ENCODE results near the gene SERP2. TPM values are rescaled to one million over a fixed set of nuclear protein-coding genes. Genes with fewer than 3 reads are reported as not detected.
A peak's percentile ranks its signal among the peaks of the same experiment; 100 is the strongest.

The SERP2 gene
- total and polyA plus RNA-seq, 9 of the 15 experiments (the other 6 are each of a cell fraction or from before 2014, with no cell fraction given), result 0.13 TPM; not detected in 8

- TF ChIP-seq ID3 (CRISPR knock-in tag; IDR thresholded peaks at IDR 0.05) (no peak), ID3 (tag; IDR thresholded peaks at IDR 0.05) (no peak), HMG20A (CRISPR knock-in tag; conservative IDR thresholded peaks at IDR 0.05) (no peak), IFI16 (CRISPR knock-in tag; IDR thresholded peaks at IDR 0.05) (no peak), TCF3 (CRISPR knock-in tag; IDR thresholded peaks at IDR 0.05) (peak; percentile 97), ZNF408 (CRISPR knock-in tag; IDR thresholded peaks at IDR 0.05; ENCODE audit: low read depth) (no peak), SAP30 (IDR thresholded peaks at IDR 0.05; ENCODE audit: borderline replicate concordance, insufficient read depth, low read depth, low read length, poor library complexity, severe bottlenecking) (no peak), MBD2 (IDR thresholded peaks at IDR 0.05; ENCODE audit: borderline replicate concordance, low read depth) (0 out of 2 replicates have a peak, but pooled peaks have one; percentile 28), RUNX1 (IDR thresholded peaks at IDR 0.05; ENCODE audit: low read depth) (0 out of 2 replicates have a peak, but pooled peaks have one; percentile 70), CHCHD3 (CRISPR knock-in tag; IDR thresholded peaks at IDR 0.05) (no peak), ESRRB (CRISPR knock-in tag; IDR thresholded peaks at IDR 0.05; ENCODE audit: borderline replicate concordance) (no peak), USF2 (CRISPR knock-in tag; IDR thresholded peaks at IDR 0.05) (no peak), BCL6 (CRISPR knock-in tag; IDR thresholded peaks at IDR 0.05) (no peak), KAT2B (IDR thresholded peaks at IDR 0.05; ENCODE audit: low read depth, low read length) (no peak), ZFP36 (IDR thresholded peaks at IDR 0.05; ENCODE audit: low read depth, low read length, partially characterized antibody) (no peak), PCBP1 (IDR thresholded peaks at IDR 0.05; ENCODE audit: low read depth, low read length, poor library complexity, severe bottlenecking) (no peak), RBM17 (IDR thresholded peaks at IDR 0.05; ENCODE audit: borderline replicate concordance, low read depth, low read length) (no peak), HOXB6 (CRISPR knock-in tag; IDR thresholded peaks at IDR 0.05; ENCODE audit: borderline replicate concordance) (no peak), ZNF124 (CRISPR knock-in tag; IDR thresholded peaks at IDR 0.05) (no peak), SIX5 (IDR thresholded peaks at IDR 0.05; ENCODE audit: borderline replicate concordance in 1 of 2, insufficient read depth in 1 of 2, low read depth in 1 of 2, low read length in 2 of 2) (no peak), MCM2 (IDR thresholded peaks at IDR 0.05; ENCODE audit: low read depth) (no peak), EZH2 (IDR thresholded peaks at IDR 0.05; ENCODE audit: borderline replicate concordance, low read depth, low read length) (no peak), FOXM1 (IDR thresholded peaks at IDR 0.05; ENCODE audit: low read depth) (peak; percentile 91), FOXM1 (CRISPR knock-in tag; IDR thresholded peaks at IDR 0.05; ENCODE audit: low read depth) (no peak), HMG20B (CRISPR knock-in tag; IDR thresholded peaks at IDR 0.05) (no peak)
- TF ChIP-seq, protein P1, sequence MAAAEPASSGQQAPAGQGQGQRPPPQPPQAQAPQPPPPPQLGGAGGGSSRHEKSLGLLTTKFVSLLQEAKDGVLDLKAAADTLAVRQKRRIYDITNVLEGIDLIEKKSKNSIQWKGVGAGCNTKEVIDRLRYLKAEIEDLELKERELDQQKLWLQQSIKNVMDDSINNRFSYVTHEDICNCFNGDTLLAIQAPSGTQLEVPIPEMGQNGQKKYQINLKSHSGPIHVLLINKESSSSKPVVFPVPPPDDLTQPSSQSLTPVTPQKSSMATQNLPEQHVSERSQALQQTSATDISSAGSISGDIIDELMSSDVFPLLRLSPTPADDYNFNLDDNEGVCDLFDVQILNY (CRISPR knock-in tag; IDR thresholded peaks at IDR 0.05), result no peak
These were observed 24.2 kb downstream of the SERP2 start (continued) for GRCh38 chr13:44397766-44398223.

Data from K562 (cell line).